HepG2 (cell line): ENCODE measurements around the gene FRAS1. TPM values are rescaled to one million over a fixed set of nuclear protein-coding genes. Genes with fewer than 3 reads are reported as not detected.

ENCODE experiments used
- ATAC-seq: fragments of 200-7000 bp; cut with Tn5 transposase; 3 replicates; pipeline ENCODE4 v1.9.1; 2020; ENCODE audit warnings: mild to moderate bottlenecking, moderate library complexity
- BruUV-seq: library from RNA; stranded (reverse); fragments of 400-500 nt; replicated peaks from 2 replicates; lab custom pipeline; 2021; lab: Mats Ljungman, UMichigan
- CTCF ChIA-PET: fragments of 300-600 bp; formaldehyde crosslinking; extraction: SDS; loops from one replicate; lab custom pipeline; 2021; ENCODE audit warnings: low total read pairs, inconsistent platforms, low intra/inter-chr PET ratio; lab: Yijun Ruan, JAX
- POLR2A ChIA-PET: fragments of 350-600 bp; sonication (Branson Sonifier 250); formaldehyde crosslinking; loops from one replicate; lab custom pipeline; 2020; ENCODE audit warnings: antibody characterized with exemption, inconsistent platforms; lab: Yijun Ruan, JAX
- DNase-seq: peaks from one replicate; pipeline ENCODE4 v3.0.0-alpha.2; 2015; ENCODE audit warnings: low spot score
- FAIRE-seq: peaks from 3 replicates; lab custom pipeline; 2011; peaks lifted over from hg19 to GRCh38; lab: Jason Lieb, UNC
- H2AFZ ChIP-seq: one replicate; pipeline ENCODE4 v1.6.1; 2011; ENCODE audit warnings: low read length, inconsistent platforms
- H3K27ac ChIP-seq: fragments of 300-600 bp; 3 replicates; pipeline ENCODE4 v1.8.0; 2011; ENCODE audit warnings: mixed run types, mild to moderate bottlenecking, mixed read lengths, low read length, inconsistent platforms; ENCODE audit not compliant: insufficient read depth; ENCODE audit errors: extremely low read length
- H3K27me3 ChIP-seq, 2 experiments: fragments of 200-600 bp in 1 of 2; 2 replicates in 1 of 2; 3 replicates in 1 of 2; pipeline versions ENCODE4 v1.6.0 to v1.8.0; 2011; ENCODE audit warnings: low read length in 2 of 2, mild to moderate bottlenecking in 2 of 2, moderate library complexity in 2 of 2, inconsistent platforms in 1 of 2; ENCODE audit not compliant: insufficient read depth in 2 of 2, control insufficient read depth in 1 of 2
- H3K36me3 ChIP-seq, 2 experiments: fragments of 200-600 bp in 1 of 2; replicated peaks in 1 of 2; 2 replicates in 1 of 2; 3 replicates in 1 of 2; pipeline versions ENCODE4 v1.5.1 to v1.8.0; 2011; ENCODE audit warnings: low read length in 2 of 2, inconsistent platforms in 1 of 2; ENCODE audit not compliant: insufficient read depth in 2 of 2, control insufficient read depth in 1 of 2
- H3K4me1 ChIP-seq: 2 replicates; pipeline ENCODE4 v1.5.1; 2012; ENCODE audit warnings: low read length, inconsistent platforms; ENCODE audit not compliant: insufficient read depth
- H3K4me2 ChIP-seq: 2 replicates; pipeline ENCODE4 v1.6.0; 2011; ENCODE audit warnings: low read depth, low read length, inconsistent platforms
- H3K4me3 ChIP-seq, 3 experiments: fragments of 200-600 bp in 1 of 3; sonication (generic), shearing (Covaris generic) in 1 of 3; replicated peaks in 1 of 3; 2 replicates each; pipeline ENCODE4 v1.5.1; 2011 to 2016; ENCODE audit warnings: low read length in 3 of 3, inconsistent platforms in 2 of 3, low read depth in 2 of 3, mild to moderate bottlenecking in 2 of 3, control low read depth in 1 of 3, mixed read lengths in 1 of 3; ENCODE audit not compliant: insufficient read depth in 1 of 3
- H3K79me2 ChIP-seq: one replicate; pipeline ENCODE4 v1.6.1; 2011; ENCODE audit warnings: low read length, inconsistent platforms; ENCODE audit not compliant: insufficient read depth
- H3K9ac ChIP-seq: 2 replicates; pipeline ENCODE4 v1.6.0; 2011; ENCODE audit warnings: mild to moderate bottlenecking, low read depth, low read length, inconsistent platforms; ENCODE audit not compliant: insufficient read depth
- H3K9me3 ChIP-seq: 2 replicates; pipeline ENCODE4 v1.5.1; 2012; ENCODE audit warnings: mild to moderate bottlenecking, low read length
- H4K20me1 ChIP-seq: 2 replicates; pipeline ENCODE4 v1.6.0; 2011; ENCODE audit warnings: inconsistent platforms, mild to moderate bottlenecking, low read length, moderate library complexity; ENCODE audit not compliant: insufficient read depth
- ARID2 ChIP-seq: sonication (generic); formaldehyde crosslinking; IDR thresholded peaks from 2 replicates; pipeline ENCODE4 v1.8.1; 2022; ENCODE audit warnings: mild to moderate bottlenecking, missing genetic modification reagents, borderline replicate concordance
- BRD4 ChIP-seq: sonication (generic); formaldehyde crosslinking; IDR thresholded peaks from 2 replicates; pipeline ENCODE4 v1.4.0; 2020; ENCODE audit warnings: missing genetic modification reagents
- CTCF ChIP-seq: sonication (generic); formaldehyde crosslinking; IDR thresholded peaks from 2 replicates; pipeline ENCODE4 v1.5.0; 2020; ENCODE audit warnings: mild to moderate bottlenecking, missing genetic modification reagents, moderate library complexity
- FOXJ3 ChIP-seq: sonication (generic); formaldehyde crosslinking; IDR thresholded peaks from 2 replicates; pipeline ENCODE4 v1.4.0; 2020; ENCODE audit warnings: missing genetic modification reagents, mild to moderate bottlenecking, borderline replicate concordance
- HNF4A ChIP-seq: sonication (generic); formaldehyde crosslinking; IDR thresholded peaks from 2 replicates; pipeline ENCODE4 v1.4.0; 2020; ENCODE audit warnings: missing genetic modification reagents
- SP4 ChIP-seq: sonication (generic); formaldehyde crosslinking; IDR thresholded peaks from 2 replicates; pipeline ENCODE4 v1.8.1; 2023; ENCODE audit warnings: mild to moderate bottlenecking, missing genetic modification reagents
- STAG1 ChIP-seq: sonication (generic); formaldehyde crosslinking; IDR thresholded peaks from 2 replicates; pipeline ENCODE4 v1.4.0; 2020; ENCODE audit warnings: missing genetic modification reagents
- THAP7 ChIP-seq: sonication (generic); formaldehyde crosslinking; IDR thresholded peaks from 2 replicates; pipeline ENCODE4 v1.8.1; 2023; ENCODE audit warnings: mild to moderate bottlenecking, missing genetic modification reagents
- THYN1 ChIP-seq: sonication (generic); formaldehyde crosslinking; IDR thresholded peaks from 2 replicates; pipeline ENCODE4 v1.8.1; 2023; ENCODE audit warnings: low read depth, mild to moderate bottlenecking, moderate library complexity, missing genetic modification reagents, borderline replicate concordance
- XRCC5 ChIP-seq: fragments of 200-400 bp; formaldehyde crosslinking; optimal IDR thresholded peaks from 2 replicates; pipeline ENCODE3; 2017; ENCODE audit warnings: mild to moderate bottlenecking, low read length
- ZMAT5 ChIP-seq: sonication (generic); formaldehyde crosslinking; IDR thresholded peaks from 2 replicates; pipeline ENCODE4 v1.5.0; 2020; ENCODE audit warnings: mild to moderate bottlenecking, low read depth, missing genetic modification reagents, borderline replicate concordance
- ZNF10 ChIP-seq: sonication (generic); formaldehyde crosslinking; IDR thresholded peaks from 2 replicates; pipeline ENCODE4 v1.4.0; 2020; ENCODE audit warnings: mild to moderate bottlenecking, low read depth, missing genetic modification reagents, borderline replicate concordance
- ZNF431 ChIP-seq: sonication (generic); formaldehyde crosslinking; IDR thresholded peaks from 2 replicates; pipeline ENCODE4 v1.9.0; 2022; ENCODE audit warnings: missing genetic modification reagents, low read depth, mild to moderate bottlenecking, borderline replicate concordance
- ZNF782 ChIP-seq: sonication (generic); formaldehyde crosslinking; IDR thresholded peaks from 2 replicates; pipeline ENCODE4 v1.4.0; 2020; ENCODE audit warnings: missing genetic modification reagents, mild to moderate bottlenecking, borderline replicate concordance
- ZSCAN25 ChIP-seq: sonication (generic); formaldehyde crosslinking; IDR thresholded peaks from 2 replicates; pipeline ENCODE4 v1.8.0; 2022; ENCODE audit warnings: mild to moderate bottlenecking, missing genetic modification reagents
- ZSCAN30 ChIP-seq: sonication (generic); formaldehyde crosslinking; IDR thresholded peaks from 2 replicates; pipeline ENCODE4 v1.5.0; 2020; ENCODE audit warnings: mild to moderate bottlenecking, missing genetic modification reagents
- WGBS: methylation state at CpG from one replicate; pipeline ENCODE4 v1.1.6; 2017; ENCODE audit warnings: low lambda C conversion rate; 5-methylcytosine and 5-hydroxymethylcytosine counted together
- in situ Hi-C: cut with HindIII; loops from 2 replicates; pipeline ENCODE4 v1.10.0; 2017; ENCODE audit warnings: low pct_unique_long_range_greater_than_20kb; ENCODE audit not compliant: extremely low pct_ligation_motif_present
- intact Hi-C: fragments of 100-400 bp; cut with micrococcal nuclease; formaldehyde crosslinking; loops from one replicate; pipeline ENCODE4 v1.10.0; 2022; ENCODE audit not compliant: unreplicated experiment
- polyA plus RNA-seq, 8 experiments: library from polyadenylated mRNA; depleted of rRNA in 3 of 8; stranded (reverse) in 7 of 8; unstranded in 1 of 8; fragments of >200 nt; fragmentation: Illumina TruSeq in 4 of 8; extraction: Trizol in 4 of 8; gene quantifications; 2 replicates each; pipeline versions ENCODE4 v1.2.1 to v1.2.3, GENCODE V29; 2011 to 2016; ENCODE audit warnings: low read depth in 4 of 8, missing spikeins in 1 of 8, mixed read lengths in 1 of 8; ENCODE audit not compliant: insufficient read depth in 1 of 8
- total RNA-seq, 5 experiments: library from RNA; depleted of rRNA; stranded (reverse); fragments of >200 nt; fragmentation: Illumina TruSeq; extraction: Trizol; gene quantifications; 2 replicates each; pipeline ENCODE4 v1.2.3, GENCODE V29; 2016; ENCODE audit warnings: low read depth in 1 of 5
- TF ChIP-seq, protein P1 (sequence below): sonication (generic); formaldehyde crosslinking; IDR thresholded peaks from 2 replicates; pipeline ENCODE4 v1.5.0; 2020; ENCODE audit warnings: missing genetic modification reagents
- TF ChIP-seq, protein P2 (sequence below): sonication (generic); formaldehyde crosslinking; IDR thresholded peaks from 2 replicates; pipeline ENCODE4 v1.4.0; 2020; ENCODE audit warnings: low read depth, mild to moderate bottlenecking, missing genetic modification reagents
- TF ChIP-seq, protein P3 (sequence below): sonication (generic); formaldehyde crosslinking; IDR thresholded peaks from 2 replicates; pipeline ENCODE4 v1.4.0; 2020; ENCODE audit warnings: missing genetic modification reagents, borderline replicate concordance

Gene FRAS1
- total and polyA plus RNA-seq, 2 of the 13 experiments (the other 11 are each of a cell fraction or from before 2014, with no cell fraction given) = 22.5 to 31.6 TPM

DNA sequence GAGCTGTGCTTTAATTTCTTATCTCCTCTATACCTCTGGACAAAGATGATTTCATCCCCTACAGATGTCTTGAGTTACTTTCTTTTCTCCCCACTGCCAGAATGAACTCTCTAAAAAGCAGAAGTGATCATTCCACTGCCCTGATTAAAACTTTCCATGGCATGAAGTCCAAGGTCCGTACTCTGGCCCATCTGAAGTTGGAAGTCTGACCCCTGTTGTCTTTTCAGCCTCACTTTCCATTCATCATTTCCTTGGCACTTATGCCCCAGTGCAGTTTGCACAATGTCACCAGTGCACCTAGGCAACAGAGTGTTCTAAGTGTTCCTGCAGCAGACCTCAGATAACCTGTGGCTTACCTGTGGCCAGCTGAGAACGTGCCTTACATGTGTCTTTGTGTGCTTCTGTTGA lies 242.4 kb downstream of the FRAS1 start:
- in situ Hi-C loops (no loop called here), intact Hi-C loops (loop anchor here (10.0 kb wide), 1 partner anchor 245 kb away; the partner anchor contains the start of gene FRAS1)
- no peak overlapping the region for H3K4me3 ChIP-seq
- H3K36me3 ChIP-seq = peaks cover 7 to 13% of the 10 kb centered on the region in 2 experiments; a peak in 3 of 5 replicates
- ATAC-seq (peak; percentile 49), FAIRE-seq (peak; percentile 49), DNase-seq (peak; percentile 30)
- 91% methylated on average over 2 of the region's 2 CpGs for WGBS
- no peak overlapping the region for H3K27ac ChIP-seq
- no peaks in the 10 kb centered on the region for H4K20me1 ChIP-seq
- H3K27me3 ChIP-seq = no peaks in the 10 kb centered on the region
- H3K4me2 ChIP-seq = no peak overlapping the region
- BruUV-seq = no TSS peak
- ChIA-PET CTCF (no interaction called here), POLR2A (no interaction called here)
- no peaks in the 10 kb centered on the region for H3K9me3 ChIP-seq
- H3K79me2 ChIP-seq = no peaks in the 10 kb centered on the region
- H2AFZ ChIP-seq = no peak overlapping the region
- no peak overlapping the region for H3K9ac ChIP-seq
- peaks cover 24% of the 10 kb centered on the region for H3K4me1 ChIP-seq
- no peak for TF ChIP-seq FOXJ3 (CRISPR knock-in tag)
- TF ChIP-seq STAG1 (CRISPR knock-in tag) = 0 out of 2 replicates have a peak, but pooled peaks have one; percentile 10
- no peak for TF ChIP-seq ZSCAN30
- TF ChIP-seq, protein P1, sequence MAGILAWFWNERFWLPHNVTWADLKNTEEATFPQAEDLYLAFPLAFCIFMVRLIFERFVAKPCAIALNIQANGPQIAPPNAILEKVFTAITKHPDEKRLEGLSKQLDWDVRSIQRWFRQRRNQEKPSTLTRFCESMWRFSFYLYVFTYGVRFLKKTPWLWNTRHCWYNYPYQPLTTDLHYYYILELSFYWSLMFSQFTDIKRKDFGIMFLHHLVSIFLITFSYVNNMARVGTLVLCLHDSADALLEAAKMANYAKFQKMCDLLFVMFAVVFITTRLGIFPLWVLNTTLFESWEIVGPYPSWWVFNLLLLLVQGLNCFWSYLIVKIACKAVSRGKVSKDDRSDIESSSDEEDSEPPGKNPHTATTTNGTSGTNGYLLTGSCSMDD (CRISPR knock-in tag) = no peak
- TF ChIP-seq BRD4 = no peak
- no peak for TF ChIP-seq ARID2 (CRISPR knock-in tag)
- no peak for TF ChIP-seq ZMAT5 (CRISPR knock-in tag)
- TF ChIP-seq XRCC5 = no peak
- TF ChIP-seq THYN1 (CRISPR knock-in tag) = no peak
- no peak for TF ChIP-seq ZNF782 (CRISPR knock-in tag)
- no peak for TF ChIP-seq THAP7 (CRISPR knock-in tag)
- TF ChIP-seq, protein P2, sequence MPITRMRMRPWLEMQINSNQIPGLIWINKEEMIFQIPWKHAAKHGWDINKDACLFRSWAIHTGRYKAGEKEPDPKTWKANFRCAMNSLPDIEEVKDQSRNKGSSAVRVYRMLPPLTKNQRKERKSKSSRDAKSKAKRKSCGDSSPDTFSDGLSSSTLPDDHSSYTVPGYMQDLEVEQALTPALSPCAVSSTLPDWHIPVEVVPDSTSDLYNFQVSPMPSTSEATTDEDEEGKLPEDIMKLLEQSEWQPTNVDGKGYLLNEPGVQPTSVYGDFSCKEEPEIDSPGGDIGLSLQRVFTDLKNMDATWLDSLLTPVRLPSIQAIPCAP = no peak
- TF ChIP-seq, protein P3, sequence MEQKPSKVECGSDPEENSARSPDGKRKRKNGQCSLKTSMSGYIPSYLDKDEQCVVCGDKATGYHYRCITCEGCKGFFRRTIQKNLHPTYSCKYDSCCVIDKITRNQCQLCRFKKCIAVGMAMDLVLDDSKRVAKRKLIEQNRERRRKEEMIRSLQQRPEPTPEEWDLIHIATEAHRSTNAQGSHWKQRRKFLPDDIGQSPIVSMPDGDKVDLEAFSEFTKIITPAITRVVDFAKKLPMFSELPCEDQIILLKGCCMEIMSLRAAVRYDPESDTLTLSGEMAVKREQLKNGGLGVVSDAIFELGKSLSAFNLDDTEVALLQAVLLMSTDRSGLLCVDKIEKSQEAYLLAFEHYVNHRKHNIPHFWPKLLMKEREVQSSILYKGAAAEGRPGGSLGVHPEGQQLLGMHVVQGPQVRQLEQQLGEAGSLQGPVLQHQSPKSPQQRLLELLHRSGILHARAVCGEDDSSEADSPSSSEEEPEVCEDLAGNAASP (CRISPR knock-in tag) = 0 out of 2 replicates have a peak, but pooled peaks have one; percentile 20
- no peak for TF ChIP-seq SP4 (CRISPR knock-in tag)
- no peak for TF ChIP-seq ZSCAN25 (CRISPR knock-in tag)
- no peak for TF ChIP-seq ZNF10 (CRISPR knock-in tag)
- peak; percentile 35; the same call in 1 of the 2 replicates for TF ChIP-seq CTCF (CRISPR knock-in tag)
- no peak for TF ChIP-seq ZNF431 (CRISPR knock-in tag)
- peak; percentile 70 for TF ChIP-seq HNF4A (CRISPR knock-in tag)
